GM12878 (cell line): Measurements from ENCODE around the gene NDC1.

Experiments used
- CTCF ChIP-seq, 3 experiments: IDR thresholded peaks in 2 of 3; conservative IDR thresholded peaks in 1 of 3; 2 replicates each; pipeline ENCODE4 v1.5.1; 2011; ENCODE audit warnings: low read depth in 3 of 3, low read length in 3 of 3, mild to moderate bottlenecking in 3 of 3, control low read depth in 2 of 3, moderate library complexity in 2 of 3, inconsistent platforms in 1 of 3, mixed read lengths in 1 of 3; ENCODE audit not compliant: control insufficient read depth in 2 of 3, insufficient read depth in 1 of 3; ENCODE audit errors: extremely low read depth in 1 of 3
- E4F1 ChIP-seq: fragments of 450-650 bp; IDR thresholded peaks from 2 replicates; pipeline ENCODE4 v1.6.1; 2018; ENCODE audit warnings: borderline replicate concordance, mild to moderate bottlenecking; ENCODE audit not compliant: partially characterized antibody
- EP300 ChIP-seq, 2 experiments: fragments of 150-350 bp in 1 of 2; IDR thresholded peaks; 2 replicates each; pipeline ENCODE4 v1.6.1; 2011 to 2012; ENCODE audit warnings: low read depth in 2 of 2, low read length in 2 of 2, borderline replicate concordance in 1 of 2, improper control_type of control experiment in 1 of 2, inconsistent platforms in 1 of 2; ENCODE audit not compliant: control insufficient read depth in 1 of 2
- EZH2 ChIP-seq: IDR thresholded peaks from 2 replicates; pipeline ENCODE4 v1.6.1; 2012; ENCODE audit warnings: low read depth, mild to moderate bottlenecking, control low read depth, inconsistent platforms, low read length, borderline replicate concordance; ENCODE audit not compliant: control insufficient read depth
- FOS ChIP-seq: IDR thresholded peaks from 3 replicates; pipeline ENCODE4 v1.6.1; 2011; ENCODE audit warnings: borderline replicate concordance; ENCODE audit not compliant: insufficient read length; ENCODE audit errors: extremely low read depth
- HDGF ChIP-seq: fragments of 450-650 bp; IDR thresholded peaks from 2 replicates; pipeline ENCODE4 v1.6.1; 2016; ENCODE audit warnings: antibody characterized with exemption
- POLR2A ChIP-seq: IDR thresholded peaks from 2 replicates; pipeline ENCODE4 v1.6.1; 2011; ENCODE audit warnings: low read depth, mild to moderate bottlenecking, low read length
- SP1 ChIP-seq: IDR thresholded peaks from one replicate; pipeline ENCODE4 v1.6.1; 2011; ENCODE audit warnings: low read depth, low read length
- SRF ChIP-seq, 2 experiments: IDR thresholded peaks; 2 replicates each; pipeline ENCODE4 v1.6.1; 2011; ENCODE audit warnings: low read depth in 2 of 2, low read length in 2 of 2, mild to moderate bottlenecking in 1 of 2, moderate library complexity in 1 of 2
- TCF7 ChIP-seq: IDR thresholded peaks from 2 replicates; pipeline ENCODE4 v1.6.1; 2014; ENCODE audit warnings: antibody characterized with exemption, borderline replicate concordance
- ZBED1 ChIP-seq: IDR thresholded peaks from 2 replicates; pipeline ENCODE4 v1.6.1; 2016; ENCODE audit warnings: borderline replicate concordance
- ZNF384 ChIP-seq: IDR thresholded peaks from 2 replicates; pipeline ENCODE4 v1.6.1; 2012; ENCODE audit warnings: low read depth, mild to moderate bottlenecking, low read length, improper control_type of control experiment, borderline replicate concordance
- TF ChIP-seq, protein P1 (sequence below): IDR thresholded peaks from 2 replicates; pipeline ENCODE4 v1.6.1; 2012; ENCODE audit warnings: low read depth, low read length, improper control_type of control experiment

DNA sequence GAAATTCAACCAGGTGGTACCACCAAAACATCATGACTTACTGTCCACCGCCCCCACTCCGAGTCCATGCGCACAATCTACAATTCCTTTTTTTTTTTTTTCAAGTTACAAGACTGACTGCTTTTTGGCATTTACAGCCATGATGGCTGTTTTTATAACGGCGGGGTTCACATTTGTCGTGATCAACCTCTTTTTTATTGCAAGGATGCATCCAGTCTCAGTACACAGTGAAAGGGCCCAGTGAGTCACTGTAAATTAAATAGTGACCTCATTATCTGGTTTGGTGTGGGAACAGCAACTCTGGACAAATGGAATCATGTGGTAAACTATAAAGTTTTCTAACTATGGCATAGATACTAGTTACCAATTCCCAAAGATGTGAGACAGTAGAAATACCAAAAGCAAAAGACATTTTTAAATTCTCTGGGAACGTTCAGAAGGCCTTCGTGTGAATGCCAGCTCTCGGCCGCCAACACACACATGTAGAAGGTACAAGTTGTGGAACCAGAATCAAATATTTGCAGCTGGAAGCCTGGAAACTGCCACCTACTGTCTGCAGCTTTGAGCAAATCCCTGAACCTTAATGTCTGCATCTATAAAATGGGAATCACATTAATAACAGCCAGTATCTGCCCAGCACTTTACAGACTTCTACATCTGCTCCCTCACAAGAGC is 104.0 kb downstream of the NDC1 start:
- TF ChIP-seq EZH2: no peak
- no peak for TF ChIP-seq HDGF
- no peak for TF ChIP-seq POLR2A
- no peak for TF ChIP-seq ZNF384
- TF ChIP-seq ZBED1: no peak
- TF ChIP-seq FOS: no peak
- no peak for TF ChIP-seq TCF7
- no peak for TF ChIP-seq SP1
- no peak for TF ChIP-seq CTCF (IDR thresholded peaks at IDR 0.05 in 2 of 3, conservative IDR thresholded peaks at IDR 0.05 in 1 of 3; ENCODE audit: control insufficient read depth in 2 of 3, extremely low read depth in 1 of 3, insufficient read depth in 1 of 3, low read depth in 3 of 3, low read length in 3 of 3)
- TF ChIP-seq EP300 (IDR thresholded peaks at IDR 0.05; ENCODE audit: borderline replicate concordance in 1 of 2, control insufficient read depth in 1 of 2, low read depth in 2 of 2, low read length in 2 of 2): no peak
- TF ChIP-seq, protein P1, sequence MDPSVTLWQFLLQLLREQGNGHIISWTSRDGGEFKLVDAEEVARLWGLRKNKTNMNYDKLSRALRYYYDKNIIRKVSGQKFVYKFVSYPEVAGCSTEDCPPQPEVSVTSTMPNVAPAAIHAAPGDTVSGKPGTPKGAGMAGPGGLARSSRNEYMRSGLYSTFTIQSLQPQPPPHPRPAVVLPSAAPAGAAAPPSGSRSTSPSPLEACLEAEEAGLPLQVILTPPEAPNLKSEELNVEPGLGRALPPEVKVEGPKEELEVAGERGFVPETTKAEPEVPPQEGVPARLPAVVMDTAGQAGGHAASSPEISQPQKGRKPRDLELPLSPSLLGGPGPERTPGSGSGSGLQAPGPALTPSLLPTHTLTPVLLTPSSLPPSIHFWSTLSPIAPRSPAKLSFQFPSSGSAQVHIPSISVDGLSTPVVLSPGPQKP: no peak
- no peak for TF ChIP-seq SRF (IDR thresholded peaks at IDR 0.05; ENCODE audit: low read depth in 2 of 2, low read length in 2 of 2)
- TF ChIP-seq E4F1: no peak
